CD4-positive, alpha-beta T cell (primary cell): Measurements from ENCODE around the gene GHR. TPM values are rescaled to one million over a fixed set of nuclear protein-coding genes. Genes with fewer than 3 reads are reported as not detected.

Source experiments
- ATAC-seq: fragments of 200-7000 bp; cut with Tn5 transposase; one replicate; pipeline ENCODE4 v1.10.0; 2022; ENCODE audit warnings: mild to moderate bottlenecking; ENCODE audit not compliant: poor library complexity
- CTCF ChIA-PET: fragments of 350-600 bp; sonication (Branson Sonifier 250); formaldehyde crosslinking; loops from one replicate; lab custom pipeline; 2021; ENCODE audit warnings: antibody characterized with exemption, inconsistent platforms; lab: Charles Lee
- POLR2A ChIA-PET: fragments of 350-600 bp; sonication (Branson Sonifier 250); formaldehyde crosslinking; loops from one replicate; lab custom pipeline; 2021; ENCODE audit warnings: antibody characterized with exemption, inconsistent platforms; lab: Charles Lee
- DNase-seq, 14 experiments: peaks; one replicate each; pipeline ENCODE4 v3.0.0-alpha.2; 2013 to 2020; ENCODE audit warnings: mixed read lengths in 2 of 14
- H3K27ac ChIP-seq, 2 donors: one replicate each; pipeline versions ENCODE4 v1.5.1 to v1.7.0; 2013; ENCODE audit warnings: low read length in 2 of 2, low read depth in 1 of 2, mild to moderate bottlenecking in 1 of 2
- H3K27me3 ChIP-seq, 2 experiments: 1 replicate in 1 of 2; 2 replicates in 1 of 2; pipeline versions ENCODE4 v1.6.1 to v1.7.0; 2013; ENCODE audit warnings: low read length in 2 of 2, control low read depth in 1 of 2, mild to moderate bottlenecking in 1 of 2, moderate library complexity in 1 of 2; ENCODE audit not compliant: insufficient read depth in 2 of 2, control insufficient read depth in 1 of 2
- H3K36me3 ChIP-seq: one replicate; pipeline ENCODE4 v1.6.1; 2013; ENCODE audit warnings: low read length, control low read depth; ENCODE audit not compliant: insufficient read depth
- H3K4me1 ChIP-seq: one replicate; pipeline ENCODE4 v1.6.1; 2013; ENCODE audit warnings: low read length, control low read depth; ENCODE audit not compliant: insufficient read depth
- H3K4me3 ChIP-seq: one replicate; pipeline ENCODE4 v1.5.1; 2013; ENCODE audit warnings: mild to moderate bottlenecking, low read length, moderate library complexity
- H3K9me3 ChIP-seq, 2 experiments: 1 replicate in 1 of 2; 2 replicates in 1 of 2; pipeline versions ENCODE4 v1.6.1 to v1.7.0; 2013; ENCODE audit warnings: low read length in 2 of 2, mild to moderate bottlenecking in 2 of 2, control low read depth in 1 of 2, moderate library complexity in 1 of 2; ENCODE audit not compliant: control insufficient read depth in 1 of 2, insufficient read depth in 1 of 2
- H3K27ac Mint-ChIP-seq: one replicate; pipeline ENCODE4 v1.8.0; 2020; ENCODE audit warnings: mixed read lengths
- H3K27me3 Mint-ChIP-seq: one replicate; pipeline ENCODE4 v1.8.0; 2021; ENCODE audit warnings: mixed read lengths
- H3K36me3 Mint-ChIP-seq: one replicate; pipeline ENCODE4 v1.8.0; 2021; ENCODE audit warnings: low read depth, mixed read lengths
- H3K4me1 Mint-ChIP-seq: one replicate; pipeline ENCODE4 v1.8.0; 2021; ENCODE audit warnings: low read depth, mixed read lengths
- H3K4me3 Mint-ChIP-seq: one replicate; pipeline ENCODE4 v1.8.0; 2020; ENCODE audit warnings: mild to moderate bottlenecking, mixed read lengths
- H3K9me3 Mint-ChIP-seq: one replicate; pipeline ENCODE4 v1.8.0; 2020; ENCODE audit warnings: mixed read lengths
- CTCF ChIP-seq: fragments of 200-600 bp; IDR thresholded peaks from one replicate; pipeline ENCODE4 v1.8.0; 2022; ENCODE audit warnings: antibody characterized with exemption, mild to moderate bottlenecking
- intact Hi-C, 2 experiments: fragments of 100-400 bp; cut with DNase I in 1 of 2; cut with micrococcal nuclease in 1 of 2; formaldehyde crosslinking; loops; one replicate each; pipeline versions ENCODE4 v1.15.1 to v1.9.0; 2023 to 2025; cut with DNase I, micrococcal nuclease
- total RNA-seq, 174 experiments: library from RNA in 2 of 174; stranded (reverse) in 2 of 174; gene quantifications; one replicate each; pipeline ENCODE4 v1.2.3 and lab custom pipeline; 2021 to 2026

Gene GHR
- total RNA-seq, 2 experiments from 2014 or later = not detected

- H3K27me3 ChIP-seq = no peaks in the 10 kb centered on the region
- Mint-ChIP-seq H3K9me3 (no peaks in the 10 kb centered on the region), H3K4me3 (no peak overlapping the region), H3K27ac (no peak overlapping the region), H3K4me1 (no peaks in the 10 kb centered on the region), H3K36me3 (no peaks in the 10 kb centered on the region), H3K27me3 (no peaks in the 10 kb centered on the region)
- H3K4me3 ChIP-seq = no peak overlapping the region
- no peaks in the 10 kb centered on the region for H3K36me3 ChIP-seq
- H3K4me1 ChIP-seq = no peaks in the 10 kb centered on the region
- intact Hi-C loops = loop anchor here (5.0 to 10.0 kb wide), 2 partner anchors 249 to 252 kb away; no protein-coding TSS in a partner anchor
- H3K9me3 ChIP-seq = no peaks in the 10 kb centered on the region
- no peak for TF ChIP-seq CTCF
- POLR2A ChIA-PET = no interaction called here
- ATAC-seq (no peak), DNase-seq (no peak)
- no peak overlapping the region for H3K27ac ChIP-seq
- CTCF ChIA-PET = interaction anchor here (0.8 kb wide), 1 partner anchor 16 kb away, joined by 3 read pairs; no protein-coding TSS in a partner anchor
Observed at GRCh38 chr5:42515504-42515903, 92.3 kb downstream of the GHR start.

- Mint-ChIP-seq H3K9me3 (no peaks in the 10 kb centered on the region), H3K4me1 (no peaks in the 10 kb centered on the region), H3K4me3 (no peak overlapping the region), H3K27ac (no peak overlapping the region), H3K36me3 (no peaks in the 10 kb centered on the region), H3K27me3 (no peaks in the 10 kb centered on the region)
- CTCF ChIA-PET = no interaction called here
- no peak overlapping the region for H3K4me3 ChIP-seq
- H3K9me3 ChIP-seq = no peaks in the 10 kb centered on the region
- no peak overlapping the region for H3K27ac ChIP-seq
- no peak for ATAC-seq
- intact Hi-C loops = loop anchor here (5.0 to 10.0 kb wide), 2 partner anchors 248 to 251 kb away; no protein-coding TSS in a partner anchor
- no peaks in the 10 kb centered on the region for H3K4me1 ChIP-seq
- POLR2A ChIA-PET = no interaction called here
- H3K36me3 ChIP-seq = no peaks in the 10 kb centered on the region
- no peak for TF ChIP-seq CTCF
- no peaks in the 10 kb centered on the region for H3K27me3 ChIP-seq
- DNase-seq = no peak
Observed at GRCh38 chr5:42516282-42517042, 93.2 kb downstream of the GHR start.

GRCh38 chr5:42517164-42517563 lies 93.9 kb downstream of the GHR start:
- no peaks in the 10 kb centered on the region for H3K9me3 ChIP-seq
- H3K27me3 Mint-ChIP-seq = no peaks in the 10 kb centered on the region
- no peaks in the 10 kb centered on the region for H3K9me3 Mint-ChIP-seq
- H3K27ac ChIP-seq = no peak overlapping the region
- no peaks in the 10 kb centered on the region for H3K36me3 ChIP-seq
- no peak overlapping the region for H3K27ac Mint-ChIP-seq
- no peak overlapping the region for H3K4me3 ChIP-seq
- ChIA-PET CTCF (no interaction called here), POLR2A (no interaction called here)
- DNase-seq (no peak), ATAC-seq (no peak)
- H3K36me3 Mint-ChIP-seq = no peaks in the 10 kb centered on the region
- TF ChIP-seq CTCF = no peak
- no peaks in the 10 kb centered on the region for H3K4me1 ChIP-seq
- intact Hi-C loops = loop anchor here (5.0 to 10.0 kb wide), 2 partner anchors 248 to 250 kb away; no protein-coding TSS in a partner anchor
- H3K27me3 ChIP-seq = no peaks in the 10 kb centered on the region
- H3K4me3 Mint-ChIP-seq = no peak overlapping the region
- H3K4me1 Mint-ChIP-seq = no peaks in the 10 kb centered on the region
